ENCODE data around the gene AKAP9.
"Not testable (repeated sequence)": the region's sequence is repeated elsewhere in the genome, so short reads cannot be mapped to it uniquely, and the experiment has no call there.

The AKAP9 gene

GRCh38 chr7:92133737-92134270 is 193.1 kb downstream of the AKAP9 start:
- no peaks in the 10 kb centered on the region for H3K27me3 ChIP-seq
- H3K4me1 ChIP-seq (ENCODE audit: control insufficient read depth in 1 of 2, insufficient read depth in 1 of 2, low read depth in 1 of 2, low read length in 1 of 2), result peaks cover 16 to 18% of the 10 kb centered on the region in 2 experiments
- peak overlapping the region; percentile 83 for H3K27ac ChIP-seq
- no peaks in the 10 kb centered on the region for H3K9me3 ChIP-seq
- peak; percentile 68 for TF ChIP-seq CTCF (IDR thresholded peaks at IDR 0.05)
- peak overlapping the region; percentile 73 to 91 for H3K4me3 ChIP-seq (ENCODE audit: low read depth in 1 of 2, low read length in 1 of 2)
- no peaks in the 10 kb centered on the region for H3K36me3 ChIP-seq

GRCh38 chr7:92134271-92135051 is 193.8 kb downstream of the AKAP9 start, which contains the start of gene CYP51A1:
Gene CYP51A1 (minus strand): TSS chr7:92134477. CDS start chr7:92134364, 113 bp downstream.
- Histone ChIP-seq H3K27me3 (no peaks in the 10 kb centered on the region), H3K27ac (peak within 1 kb of the TSS; percentile 83), H3K4me1 (ENCODE audit: control insufficient read depth in 1 of 2, insufficient read depth in 1 of 2, low read depth in 1 of 2, low read length in 1 of 2) (peaks cover 16 to 18% of the 10 kb centered on the region in 2 experiments), H3K36me3 (no peaks in the 10 kb centered on the region), H3K9me3 (no peaks in the 10 kb centered on the region), H3K4me3 (ENCODE audit: low read depth in 1 of 2, low read length in 1 of 2) (peak within 1 kb of the TSS; percentile 73 to 91)
- TF ChIP-seq CTCF (IDR thresholded peaks at IDR 0.05), result peak; percentile 34

GRCh38 chr7:92135052-92135889 is 194.6 kb downstream of the AKAP9 start:
- H3K9me3 ChIP-seq, result no peaks in the 10 kb centered on the region
- peaks cover 16 to 18% of the 10 kb centered on the region in 2 experiments for H3K4me1 ChIP-seq (ENCODE audit: control insufficient read depth in 1 of 2, insufficient read depth in 1 of 2, low read depth in 1 of 2, low read length in 1 of 2)
- no peaks in the 10 kb centered on the region for H3K27me3 ChIP-seq
- no peak for TF ChIP-seq CTCF (IDR thresholded peaks at IDR 0.05)
- H3K27ac ChIP-seq, result peak overlapping the region; percentile 83
- peak overlapping the region; percentile 73 to 91 for H3K4me3 ChIP-seq (ENCODE audit: low read depth in 1 of 2, low read length in 1 of 2)
- no peaks in the 10 kb centered on the region for H3K36me3 ChIP-seq

GRCh38 chr7:92137557-92137956 is 196.9 kb downstream of the AKAP9 start:
- TF ChIP-seq CTCF (IDR thresholded peaks at IDR 0.05), result no peak

GRCh38 chr7:92141161-92141560 is 200.5 kb downstream of the AKAP9 start:
- Histone ChIP-seq H3K36me3 (no peaks in the 10 kb centered on the region), H3K27ac (no peak overlapping the region), H3K4me1 (ENCODE audit: control insufficient read depth in 1 of 2, insufficient read depth in 1 of 2, low read depth in 1 of 2, low read length in 1 of 2) (no peaks in the 10 kb centered on the region), H3K27me3 (no peaks in the 10 kb centered on the region), H3K4me3 (ENCODE audit: low read depth in 1 of 2, low read length in 1 of 2) (no peak overlapping the region), H3K9me3 (no peaks in the 10 kb centered on the region)
- TF ChIP-seq CTCF (IDR thresholded peaks at IDR 0.05), result no peak

More at GRCh38 chr7:92137557-92137956, 196.9 kb downstream of the AKAP9 start:
- Histone ChIP-seq H3K4me1 (ENCODE audit: control insufficient read depth in 1 of 2, insufficient read depth in 1 of 2, low read depth in 1 of 2, low read length in 1 of 2) (peaks cover 16 to 18% of the 10 kb centered on the region in 2 experiments), H3K9me3 (no peaks in the 10 kb centered on the region), H3K27ac (no peak overlapping the region), H3K4me3 (ENCODE audit: low read depth in 1 of 2, low read length in 1 of 2) (no peak overlapping the region), H3K36me3 (no peaks in the 10 kb centered on the region), H3K27me3 (no peaks in the 10 kb centered on the region)

- not testable (repeated sequence) for H3K27me3 ChIP-seq; H3K4me3 ChIP-seq (ENCODE audit: low read depth in 1 of 2, low read length in 1 of 2); H3K27ac ChIP-seq; H3K4me1 ChIP-seq (ENCODE audit: control insufficient read depth in 1 of 2, insufficient read depth in 1 of 2, low read depth in 1 of 2, low read length in 1 of 2); H3K9me3 ChIP-seq; H3K36me3 ChIP-seq
Measured at GRCh38 chr7:92142791-92143190, 202.1 kb downstream of the AKAP9 start.

- H3K27ac ChIP-seq; H3K4me3 ChIP-seq (ENCODE audit: low read depth in 1 of 2, low read length in 1 of 2); H3K9me3 ChIP-seq; H3K36me3 ChIP-seq; H3K27me3 ChIP-seq; H3K4me1 ChIP-seq (ENCODE audit: control insufficient read depth in 1 of 2, insufficient read depth in 1 of 2, low read depth in 1 of 2, low read length in 1 of 2): not testable (repeated sequence)
Measured at GRCh38 chr7:92143192-92143880, 202.7 kb downstream of the AKAP9 start.

All from neutrophil (primary cell).